A549 treated with dexamethasone at 1 μM for 4 hours (cell line): ENCODE data around the gene ATP6V0B. TPM values are rescaled to one million over a fixed set of nuclear protein-coding genes. Genes with fewer than 3 reads are reported as not detected.

Experiments
- total RNA-seq: library from RNA; stranded (reverse); fragments of 200-300 nt; extraction: Qiagen RNA extraction; gene quantifications from 5 replicates; pipeline ENCODE4 v1.2.3, GENCODE V29; 2022

ATP6V0B gene
- total RNA-seq = 97.4 to 138 TPM (median 118 TPM) in 5 replicates

GRCh38 chr1:43974443-43975248, at the start of gene ATP6V0B:
ATP6V0B (plus strand) TSS chr1:43974960; CDS start chr1:43975041, 81 bp downstream.

DNA sequence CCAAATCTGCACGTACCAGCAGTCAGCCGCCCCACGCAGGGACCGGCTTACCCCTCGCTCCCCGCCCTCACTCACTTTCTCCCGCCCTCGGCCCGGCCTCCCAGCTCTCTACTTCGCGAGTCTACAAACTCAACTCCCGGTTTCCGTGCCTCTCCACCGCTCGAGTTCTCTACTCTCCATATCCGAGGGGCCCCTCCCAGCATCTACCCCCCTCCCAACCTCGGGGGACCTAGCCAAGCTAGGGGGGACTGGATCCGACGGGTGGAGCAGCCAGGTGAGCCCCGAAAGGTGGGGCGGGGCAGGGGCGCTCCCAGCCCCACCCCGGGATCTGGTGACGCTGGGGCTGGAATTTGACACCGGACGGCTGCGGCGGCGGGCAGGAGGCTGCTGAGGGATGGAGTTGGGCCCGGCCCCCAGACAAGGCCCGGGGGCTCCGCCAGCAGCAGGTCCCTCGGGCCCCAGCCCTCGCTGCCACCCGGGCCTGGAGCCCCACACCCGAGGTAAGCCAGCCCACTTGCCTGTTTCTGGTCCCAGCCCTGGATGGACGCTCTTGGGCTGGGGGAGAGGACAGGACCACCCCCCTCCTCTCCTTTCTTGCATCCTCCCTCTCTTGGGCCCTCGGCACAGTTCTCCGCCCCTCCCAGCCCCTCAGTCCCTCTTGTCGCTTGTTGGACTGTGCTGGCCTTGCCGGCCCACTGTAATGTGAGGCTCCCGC, 41.2 kb upstream of the ATP6V0B start, which contains the start of gene ARTN:
Gene ARTN, plus strand, starts transcription at position 416 of the 715 bp plus-strand sequence. CDS start 1,856 bp downstream, outside the sequence.

DNA sequence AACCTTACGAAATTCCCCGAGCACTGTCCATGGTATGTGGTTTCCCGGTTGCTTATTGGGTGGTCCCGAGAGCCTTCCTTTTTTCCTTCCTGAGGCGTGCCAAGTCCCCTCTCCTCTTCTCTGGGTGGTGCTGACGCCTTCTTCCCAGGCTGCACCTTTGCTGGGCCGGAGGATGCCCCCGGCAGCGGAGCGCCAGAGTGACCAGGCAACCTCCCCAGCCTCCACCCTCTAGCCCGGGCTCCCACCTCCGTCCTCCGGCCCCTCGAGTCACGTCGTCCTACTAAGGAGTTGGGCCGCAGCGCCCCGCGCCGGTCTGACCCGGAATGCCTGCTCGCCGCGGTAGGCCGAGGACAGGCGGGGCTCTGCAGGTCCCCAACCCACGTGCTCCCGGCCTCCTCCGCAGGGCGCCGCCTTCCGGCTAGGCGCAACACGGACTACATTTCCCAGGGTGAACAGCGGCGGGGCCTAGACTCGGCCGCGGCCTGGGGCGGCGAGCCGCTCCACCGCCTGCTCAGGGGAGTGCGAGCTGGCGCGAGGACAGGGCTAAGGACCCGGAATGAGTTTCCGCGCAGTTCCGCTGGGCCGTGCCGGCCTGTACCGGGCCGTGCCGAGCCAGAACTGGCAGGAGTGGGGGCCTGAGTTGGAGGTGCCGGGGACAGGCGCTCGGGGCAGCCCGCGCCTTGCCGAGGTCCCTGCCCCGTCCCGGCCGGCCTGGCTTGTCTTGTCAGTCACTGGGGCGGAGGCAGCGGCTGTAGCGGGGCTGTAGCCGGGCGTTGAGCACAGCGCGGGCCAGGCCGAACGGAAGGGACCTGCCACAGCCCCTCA, 28.3 kb upstream of the ATP6V0B start, which contains the start of gene IPO13:
Gene IPO13, plus strand, starts transcription at position 715 of the 825 bp plus-strand sequence. CDS start 651 bp downstream, outside the sequence.

DNA sequence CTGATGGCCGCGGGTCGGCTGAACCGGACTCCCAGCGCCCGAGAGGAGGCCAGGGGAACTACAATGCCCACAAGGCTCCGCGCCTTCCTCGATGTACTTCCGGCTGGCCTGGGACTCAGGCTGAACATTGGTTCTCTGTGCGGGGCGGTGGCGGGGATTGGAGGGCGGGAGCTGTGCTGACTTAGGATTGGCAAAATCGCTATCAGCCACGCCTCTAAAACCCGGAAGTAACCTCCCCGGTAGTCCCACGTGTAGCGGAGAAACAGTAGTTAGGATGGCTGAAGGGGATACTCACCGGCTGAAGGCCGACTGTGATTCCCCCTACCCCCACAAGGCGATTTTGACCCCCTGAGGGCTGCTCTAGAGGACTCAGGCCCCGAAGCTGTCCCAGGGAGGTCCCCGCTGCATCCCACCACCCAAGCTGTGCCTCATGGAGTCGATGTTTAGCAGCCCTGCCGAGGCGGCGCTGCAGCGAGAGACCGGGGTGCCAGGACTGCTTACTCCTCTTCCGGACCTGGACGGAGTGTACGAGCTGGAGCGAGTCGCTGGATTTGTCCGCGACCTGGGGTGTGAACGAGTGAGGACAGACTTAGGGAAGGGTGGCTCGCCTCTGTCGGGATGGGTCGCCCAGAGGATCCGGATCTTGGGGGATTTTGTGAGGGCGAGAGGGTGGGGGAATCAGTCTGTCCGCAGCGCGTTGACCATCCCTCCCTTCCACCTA, 4.9 kb upstream of the ATP6V0B start, which contains the start of gene DPH2:
Gene DPH2, plus strand, starts transcription at position 265 of the 721 bp plus-strand sequence. Its CDS starts 166 bp downstream, at position 431.

GRCh38 chr1:43978551-43979260, 3.9 kb downstream of the ATP6V0B start, which contains the start of gene B4GALT2:
B4GALT2 (plus strand) TSS chr1:43979210; CDS start chr1:43981161, 1,951 bp downstream.

GRCh38 chr1:43991476-43992231, 16.9 kb downstream of the ATP6V0B start, which contains the start of gene CCDC24:
CCDC24 (plus strand) TSS chr1:43991599; CDS start chr1:43991879, 280 bp downstream.

Other genes with a start within 250 kb of the ATP6V0B start
- 0.10 to 0.48 TPM (median 0.17 TPM) in 4 of 5 replicates, not detected in the other for gene ARTN, start 41.2 kb upstream of the ATP6V0B start, total RNA-seq
- 10.0 to 18.1 TPM (median 15.8 TPM) in 5 replicates for gene IPO13, start 28.0 kb upstream of the ATP6V0B start, total RNA-seq
- gene DPH2, start 5.0 kb upstream of the ATP6V0B start, total RNA-seq = 30.9 to 38.5 TPM (median 36.4 TPM) in 5 replicates
- 49.6 to 75.7 TPM (median 71.7 TPM) in 5 replicates for gene B4GALT2, start 4.2 kb downstream of the ATP6V0B start, total RNA-seq
- gene CCDC24, start 16.6 kb downstream of the ATP6V0B start, total RNA-seq = 6.1 to 8.3 TPM (median 7.5 TPM) in 5 replicates
- 8.6 to 15.1 TPM (median 14.3 TPM) in 5 replicates for gene SLC6A9, start 56.5 kb downstream of the ATP6V0B start, total RNA-seq
- gene KLF17, start 143.9 kb downstream of the ATP6V0B start, total RNA-seq = 0.33 to 0.64 TPM (median 0.42 TPM) in 5 replicates
- gene KLF18, start 166.7 kb downstream of the ATP6V0B start, total RNA-seq = 0.02 to 0.05 TPM (median 0.04 TPM) in 4 of 5 replicates, not detected in the other
- gene DMAP1, start 238.5 kb downstream of the ATP6V0B start, total RNA-seq = 18.5 to 22.0 TPM (median 19.0 TPM) in 5 replicates